Ishikawa (cell line): ENCODE data around the gene SUPT5H.

Source experiments
- CREB1 ChIP-seq: IDR thresholded peaks from 2 replicates; pipeline ENCODE4 v1.6.1; 2012; ENCODE audit warnings: low read depth
- EGR1 ChIP-seq: IDR thresholded peaks from 2 replicates; pipeline ENCODE4 v1.6.1; 2012
- NFIC ChIP-seq: IDR thresholded peaks from 2 replicates; pipeline ENCODE4 v1.6.1; 2012
- TAF1 ChIP-seq: IDR thresholded peaks from 2 replicates; pipeline ENCODE4 v1.6.1; 2012; ENCODE audit warnings: low read depth, mild to moderate bottlenecking
- USF1 ChIP-seq: IDR thresholded peaks from 2 replicates; pipeline ENCODE4 v1.6.1; 2012
- YY1 ChIP-seq: IDR thresholded peaks from 2 replicates; pipeline ENCODE4 v1.6.1; 2012; ENCODE audit warnings: low read depth
- ZBTB7A ChIP-seq: IDR thresholded peaks from 2 replicates; pipeline ENCODE4 v1.6.1; 2012; ENCODE audit warnings: low read depth

- TF ChIP-seq YY1 (no peak), USF1 (no peak), CREB1 (no peak), ZBTB7A (no peak), EGR1 (no peak), NFIC (no peak), TAF1 (no peak)
Measured at GRCh38 chr19:39469567-39469966, 24.2 kb downstream of the SUPT5H start.
